Bone marrow (tissue), 2 donors: ENCODE results near the gene MYCBPAP.

Experiments used
- DNase-seq, 2 donors: peaks; one replicate each; lab custom pipeline; 2025; lab: John Stamatoyannopoulos, UW

The MYCBPAP gene

GRCh38 chr17:50507871-50508572 lies at the start of gene MYCBPAP:
MYCBPAP (plus strand) TSS chr17:50508439; CDS start chr17:50508675, 236 bp downstream.
- peak; percentile 43 to 45 for DNase-seq

GRCh38 chr17:50458701-50459676 lies 49.2 kb upstream of the MYCBPAP start:
- DNase-seq: no peak

GRCh38 chr17:50459756-50460155 lies 48.5 kb upstream of the MYCBPAP start:
- DNase-seq: no peak

GRCh38 chr17:50460831-50461526 lies 47.3 kb upstream of the MYCBPAP start:
- no peak for DNase-seq

GRCh38 chr17:50461550-50462132 lies 46.6 kb upstream of the MYCBPAP start:
- DNase-seq: no peak

GRCh38 chr17:50462446-50462845 lies 45.8 kb upstream of the MYCBPAP start:
- no peak for DNase-seq

GRCh38 chr17:50464121-50464520 lies 44.1 kb upstream of the MYCBPAP start:
- no peak for DNase-seq

GRCh38 chr17:50464736-50465135 lies 43.5 kb upstream of the MYCBPAP start:
- DNase-seq: no peak

- DNase-seq: no peak
These were observed 43.1 kb upstream of the MYCBPAP start for GRCh38 chr17:50465171-50465570.

- DNase-seq: no peak
These were observed 42.6 kb upstream of the MYCBPAP start for GRCh38 chr17:50465635-50466034.

GRCh38 chr17:50466371-50467113 lies 41.7 kb upstream of the MYCBPAP start:
- DNase-seq: no peak

GRCh38 chr17:50467114-50467854 lies 41.0 kb upstream of the MYCBPAP start:
- DNase-seq: no peak

GRCh38 chr17:50467855-50468303 lies 40.4 kb upstream of the MYCBPAP start:
- DNase-seq: no peak

- no peak for DNase-seq
These were observed 39.7 kb upstream of the MYCBPAP start, which contains the start of gene CHAD for GRCh38 chr17:50468304-50469207. CHAD (minus strand) TSS chr17:50468880; CDS start chr17:50468813, 67 bp downstream.

- DNase-seq: no peak
These were observed 39.0 kb upstream of the MYCBPAP start for GRCh38 chr17:50469208-50469605.

- DNase-seq: no peak
These were observed 38.5 kb upstream of the MYCBPAP start for GRCh38 chr17:50469671-50470305.

GRCh38 chr17:50470426-50470825 lies 37.8 kb upstream of the MYCBPAP start:
- no peak for DNase-seq

- DNase-seq: peak in 1 of 2 donors; percentile 54
These were observed 37.0 kb upstream of the MYCBPAP start for GRCh38 chr17:50471009-50471905.
